GM19043 (cell line): ENCODE data around the gene AQP3.
A peak's percentile ranks its signal among the peaks of the same experiment; 100 is the strongest.
"Not testable (repeated sequence)": the region's sequence is repeated elsewhere in the genome, so short reads cannot be mapped to it uniquely, and the experiment has no call there.

ENCODE experiments used
- ATAC-seq: cut with Tn5 transposase; IDR thresholded peaks from one replicate; pipeline ENCODE4 v1.9.1; 2021; ENCODE audit warnings: low read depth; ENCODE audit not compliant: unreplicated experiment

AQP3 gene

GRCh38 chr9:33419708-33420303 is 27.6 kb downstream of the AQP3 start:
- ATAC-seq = no peak

- no peak for ATAC-seq
These were observed 29.3 kb downstream of the AQP3 start for GRCh38 chr9:33418090-33418489.

GRCh38 chr9:33416996-33417395 is 30.4 kb downstream of the AQP3 start:
- no peak for ATAC-seq

- peak; percentile 72 for ATAC-seq
These were observed 31.8 kb downstream of the AQP3 start for GRCh38 chr9:33415501-33416038.

- ATAC-seq = no peak
These were observed 32.4 kb downstream of the AQP3 start for GRCh38 chr9:33414889-33415500.

- ATAC-seq = no peak
These were observed 33.1 kb downstream of the AQP3 start for GRCh38 chr9:33414268-33414667.

GRCh38 chr9:33408087-33408486 is 39.3 kb downstream of the AQP3 start:
- ATAC-seq = no peak

- ATAC-seq = no peak
These were observed 40.3 kb downstream of the AQP3 start for GRCh38 chr9:33407061-33407460.

GRCh38 chr9:33404788-33405362 is 42.5 kb downstream of the AQP3 start:
- ATAC-seq = no peak

- ATAC-seq = no peak
These were observed 43.2 kb downstream of the AQP3 start for GRCh38 chr9:33403941-33404787.

GRCh38 chr9:33402371-33402770 is 45.0 kb downstream of the AQP3 start, which contains the start of gene AQP7:
TSS of gene AQP7 (minus strand) at chr9:33402568. CDS start at chr9:33401262, 1,306 bp downstream.
- ATAC-seq = not testable (repeated sequence)

GRCh38 chr9:33401809-33402208 is 45.6 kb downstream of the AQP3 start:
- ATAC-seq = not testable (repeated sequence)

GRCh38 chr9:33399047-33399446 is 48.3 kb downstream of the AQP3 start:
- not testable (repeated sequence) for ATAC-seq

- ATAC-seq = not testable (repeated sequence)
These were observed 49.6 kb downstream of the AQP3 start for GRCh38 chr9:33397801-33398200.

GRCh38 chr9:33395159-33395879 is 52.1 kb downstream of the AQP3 start:
- ATAC-seq = not testable (repeated sequence)

GRCh38 chr9:33393986-33394385 is 53.4 kb downstream of the AQP3 start:
- not testable (repeated sequence) for ATAC-seq

GRCh38 chr9:33393581-33393980 is 53.8 kb downstream of the AQP3 start:
- ATAC-seq = no peak

GRCh38 chr9:33392591-33393021 is 54.8 kb downstream of the AQP3 start:
- ATAC-seq = not testable (repeated sequence)
